Neural progenitor cell (in vitro differentiated cells): ENCODE results near the gene ODF2L. TPM values are rescaled to one million over a fixed set of nuclear protein-coding genes. Genes with fewer than 3 reads are reported as not detected.
"Not testable (repeated sequence)": the region's sequence is repeated elsewhere in the genome, so short reads cannot be mapped to it uniquely, and the experiment has no call there.

Experiments used
- DNase-seq: peaks from one replicate; pipeline ENCODE4 v3.0.0-alpha.2; 2016; ENCODE audit warnings: low spot score
- H2AFZ ChIP-seq: fragments of 200-600 bp; sonication (generic); replicated peaks from 2 replicates; pipeline ENCODE4 v1.6.1; 2016; ENCODE audit warnings: antibody characterized with exemption
- H3F3A ChIP-seq: fragments of 200-600 bp; sonication (generic); 2 replicates; pipeline ENCODE4 v1.6.1; 2016; ENCODE audit warnings: antibody characterized with exemption, low read depth
- H3K27ac ChIP-seq: fragments of 200-600 bp; sonication (generic); 2 replicates; pipeline ENCODE4 v1.5.1; 2016; ENCODE audit warnings: mild to moderate bottlenecking
- H3K27me3 ChIP-seq: fragments of 200-600 bp; sonication (generic); 2 replicates; pipeline ENCODE4 v1.6.1; 2016; ENCODE audit warnings: mild to moderate bottlenecking, moderate library complexity
- H3K36me3 ChIP-seq: fragments of 200-600 bp; sonication (generic); 2 replicates; pipeline ENCODE4 v1.5.1; 2016
- H3K4me1 ChIP-seq: fragments of 200-600 bp; sonication (generic); 2 replicates; pipeline ENCODE4 v1.6.1; 2016; ENCODE audit warnings: mixed run types
- H3K4me2 ChIP-seq: fragments of 200-600 bp; sonication (generic); 2 replicates; pipeline ENCODE4 v1.6.1; 2016
- H3K4me3 ChIP-seq: fragments of 200-600 bp; sonication (generic); 2 replicates; pipeline ENCODE4 v1.5.1; 2016
- H3K79me2 ChIP-seq: fragments of 200-600 bp; sonication (generic); 2 replicates; pipeline ENCODE4 v1.6.1; 2016; ENCODE audit warnings: low read depth
- H3K9ac ChIP-seq: fragments of 200-600 bp; sonication (generic); 2 replicates; pipeline ENCODE4 v1.6.1; 2016
- H3K9me3 ChIP-seq: fragments of 200-600 bp; sonication (generic); 2 replicates; pipeline ENCODE4 v1.5.1; 2016; ENCODE audit warnings: low read depth
- H4K20me1 ChIP-seq: fragments of 200-600 bp; sonication (generic); 2 replicates; pipeline ENCODE4 v1.6.1; 2016; ENCODE audit warnings: low read depth
- H3K27ac Mint-ChIP-seq: 3 replicates; pipeline ENCODE4 v1.8.0; 2021; ENCODE audit warnings: mixed read lengths
- H3K27me3 Mint-ChIP-seq: 2 replicates; pipeline ENCODE4 v1.8.0; 2022; ENCODE audit warnings: low read depth, mild to moderate bottlenecking, inconsistent platforms, moderate library complexity, mixed read lengths; ENCODE audit not compliant: insufficient read depth
- H3K36me3 Mint-ChIP-seq: 3 replicates; pipeline ENCODE4 v1.8.0; 2021; ENCODE audit warnings: mixed read lengths
- H3K4me1 Mint-ChIP-seq: 3 replicates; pipeline ENCODE4 v1.8.0; 2021; ENCODE audit warnings: mixed read lengths
- H3K4me3 Mint-ChIP-seq: 3 replicates; pipeline ENCODE4 v1.8.0; 2021; ENCODE audit warnings: mild to moderate bottlenecking, moderate library complexity, mixed read lengths
- H3K9me3 Mint-ChIP-seq: 3 replicates; pipeline ENCODE4 v1.8.0; 2020; ENCODE audit warnings: mixed read lengths
- EZH2 ChIP-seq: fragments of 200-600 bp; sonication (generic); IDR thresholded peaks from 2 replicates; pipeline ENCODE4 v1.6.1; 2017; ENCODE audit warnings: antibody characterized with exemption, mild to moderate bottlenecking, moderate library complexity
- EZH2phosphoT487 ChIP-seq: fragments of 200-600 bp; sonication (generic); IDR thresholded peaks from 2 replicates; pipeline ENCODE4 v1.6.1; 2017; ENCODE audit warnings: antibody characterized with exemption
- total RNA-seq: library from RNA; depleted of rRNA; stranded (reverse); fragments of >200 nt; gene quantifications from 2 replicates; pipeline ENCODE4 v1.2.3, GENCODE V29; 2015; ENCODE audit warnings: low replicate concordance
- TF ChIP-seq, protein P1 (sequence below): fragments of 200-600 bp; sonication (generic); IDR thresholded peaks from 2 replicates; pipeline ENCODE4 v1.5.1; 2017; ENCODE audit warnings: antibody characterized with exemption, mild to moderate bottlenecking

The ODF2L gene
- total RNA-seq, 1 donor from 2014 or later = 62.6 TPM

GRCh38 chr1:86362807-86363206 is 33.3 kb downstream of the ODF2L start:
- H3K79me2 ChIP-seq = no peaks in the 10 kb centered on the region
- Mint-ChIP-seq H3K9me3 (no peaks in the 10 kb centered on the region), H3K36me3 (peaks cover 3% of the 10 kb centered on the region), H3K4me3 (no peak overlapping the region), H3K27ac (no peak overlapping the region), H3K27me3 (no peaks in the 10 kb centered on the region), H3K4me1 (no peaks in the 10 kb centered on the region)
- DNase-seq = no peak
- no peaks in the 10 kb centered on the region for H3K27me3 ChIP-seq
- H3K4me2 ChIP-seq = no peak overlapping the region
- H3K9me3 ChIP-seq = no peaks in the 10 kb centered on the region
- H3F3A ChIP-seq = no peaks in the 10 kb centered on the region
- no peak overlapping the region for H3K27ac ChIP-seq
- H3K9ac ChIP-seq = no peak overlapping the region
- no peaks in the 10 kb centered on the region for H3K4me1 ChIP-seq
- H3K4me3 ChIP-seq = no peak overlapping the region
- no peaks in the 10 kb centered on the region for H4K20me1 ChIP-seq
- TF ChIP-seq EZH2phosphoT487 (no peak), EZH2 (no peak)
- TF ChIP-seq, protein P1, sequence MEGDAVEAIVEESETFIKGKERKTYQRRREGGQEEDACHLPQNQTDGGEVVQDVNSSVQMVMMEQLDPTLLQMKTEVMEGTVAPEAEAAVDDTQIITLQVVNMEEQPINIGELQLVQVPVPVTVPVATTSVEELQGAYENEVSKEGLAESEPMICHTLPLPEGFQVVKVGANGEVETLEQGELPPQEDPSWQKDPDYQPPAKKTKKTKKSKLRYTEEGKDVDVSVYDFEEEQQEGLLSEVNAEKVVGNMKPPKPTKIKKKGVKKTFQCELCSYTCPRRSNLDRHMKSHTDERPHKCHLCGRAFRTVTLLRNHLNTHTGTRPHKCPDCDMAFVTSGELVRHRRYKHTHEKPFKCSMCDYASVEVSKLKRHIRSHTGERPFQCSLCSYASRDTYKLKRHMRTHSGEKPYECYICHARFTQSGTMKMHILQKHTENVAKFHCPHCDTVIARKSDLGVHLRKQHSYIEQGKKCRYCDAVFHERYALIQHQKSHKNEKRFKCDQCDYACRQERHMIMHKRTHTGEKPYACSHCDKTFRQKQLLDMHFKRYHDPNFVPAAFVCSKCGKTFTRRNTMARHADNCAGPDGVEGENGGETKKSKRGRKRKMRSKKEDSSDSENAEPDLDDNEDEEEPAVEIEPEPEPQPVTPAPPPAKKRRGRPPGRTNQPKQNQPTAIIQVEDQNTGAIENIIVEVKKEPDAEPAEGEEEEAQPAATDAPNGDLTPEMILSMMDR = no peak
- no peak overlapping the region for H2AFZ ChIP-seq
- H3K36me3 ChIP-seq = peaks cover 5% of the 10 kb centered on the region

GRCh38 chr1:86357796-86358195 is 38.3 kb downstream of the ODF2L start:
- Histone ChIP-seq H3K4me1 (no peaks in the 10 kb centered on the region), H3K79me2 (no peaks in the 10 kb centered on the region), H2AFZ (no peak overlapping the region), H4K20me1 (no peaks in the 10 kb centered on the region), H3K9me3 (no peaks in the 10 kb centered on the region), H3K27ac (no peak overlapping the region), H3K9ac (no peak overlapping the region), H3K27me3 (no peaks in the 10 kb centered on the region), H3K4me2 (no peak overlapping the region), H3K4me3 (no peak overlapping the region), H3F3A (no peaks in the 10 kb centered on the region), H3K36me3 (peaks cover 14% of the 10 kb centered on the region)
- no peak for DNase-seq
- Mint-ChIP-seq H3K27me3 (no peaks in the 10 kb centered on the region), H3K9me3 (no peaks in the 10 kb centered on the region), H3K4me3 (no peak overlapping the region), H3K36me3 (peaks cover 2% of the 10 kb centered on the region), H3K4me1 (no peaks in the 10 kb centered on the region), H3K27ac (no peak overlapping the region)
- TF ChIP-seq EZH2phosphoT487 = no peak
- no peak for TF ChIP-seq EZH2
- TF ChIP-seq, protein P1 = no peak

GRCh38 chr1:86356247-86356646 is 39.9 kb downstream of the ODF2L start:
- DNase-seq = peak; percentile 18
- H3K36me3 ChIP-seq = peaks cover 14% of the 10 kb centered on the region
- H3K27me3 Mint-ChIP-seq = no peaks in the 10 kb centered on the region
- no peak overlapping the region for H3K27ac ChIP-seq
- no peak for TF ChIP-seq EZH2
- TF ChIP-seq, protein P1 = peak; percentile 42
- H3K9me3 Mint-ChIP-seq = no peaks in the 10 kb centered on the region
- no peaks in the 10 kb centered on the region for H3K9me3 ChIP-seq
- H3K4me1 ChIP-seq = no peaks in the 10 kb centered on the region
- H3K36me3 Mint-ChIP-seq = peaks cover 10% of the 10 kb centered on the region
- no peaks in the 10 kb centered on the region for H3K27me3 ChIP-seq
- no peak overlapping the region for H3K4me3 Mint-ChIP-seq
- no peaks in the 10 kb centered on the region for H3K79me2 ChIP-seq
- no peak overlapping the region for H3K27ac Mint-ChIP-seq
- H3F3A ChIP-seq = no peaks in the 10 kb centered on the region
- no peaks in the 10 kb centered on the region for H3K4me1 Mint-ChIP-seq
- H3K4me3 ChIP-seq = no peak overlapping the region
- no peak overlapping the region for H3K9ac ChIP-seq
- H3K4me2 ChIP-seq = no peak overlapping the region
- H2AFZ ChIP-seq = no peak overlapping the region
- no peaks in the 10 kb centered on the region for H4K20me1 ChIP-seq

GRCh38 chr1:86352086-86352485 is 44.0 kb downstream of the ODF2L start:
- Mint-ChIP-seq H3K27ac (no peak overlapping the region), H3K4me1 (no peaks in the 10 kb centered on the region), H3K36me3 (peaks cover 14% of the 10 kb centered on the region), H3K27me3 (no peaks in the 10 kb centered on the region), H3K4me3 (no peak overlapping the region), H3K9me3 (no peaks in the 10 kb centered on the region)
- Histone ChIP-seq H3K4me3 (no peak overlapping the region), H3K27ac (no peak overlapping the region), H3K9me3 (no peaks in the 10 kb centered on the region), H2AFZ (no peak overlapping the region), H3K4me2 (no peak overlapping the region), H3K36me3 (peaks cover 9% of the 10 kb centered on the region), H3K4me1 (no peaks in the 10 kb centered on the region), H3F3A (no peaks in the 10 kb centered on the region), H3K79me2 (no peaks in the 10 kb centered on the region), H4K20me1 (no peaks in the 10 kb centered on the region), H3K9ac (no peak overlapping the region), H3K27me3 (no peaks in the 10 kb centered on the region)
- TF ChIP-seq EZH2phosphoT487 (no peak), EZH2 (no peak)
- TF ChIP-seq, protein P1 = no peak
- DNase-seq = no peak

GRCh38 chr1:86350230-86350629 is 45.9 kb downstream of the ODF2L start:
- H3K9me3 ChIP-seq, H3K9ac ChIP-seq, H3K36me3 ChIP-seq, H2AFZ ChIP-seq, H3K27ac ChIP-seq, H3K27me3 Mint-ChIP-seq, H3K27me3 ChIP-seq, H3K4me3 Mint-ChIP-seq, H3K4me1 ChIP-seq, H3F3A ChIP-seq, H3K9me3 Mint-ChIP-seq, H3K4me1 Mint-ChIP-seq, H3K27ac Mint-ChIP-seq, H3K4me2 ChIP-seq, H3K4me3 ChIP-seq, DNase-seq, H3K79me2 ChIP-seq, H4K20me1 ChIP-seq: not testable (repeated sequence)
- peaks cover 14% of the 10 kb centered on the region for H3K36me3 Mint-ChIP-seq
